Esophagus muscularis mucosa (tissue), 4 donors: ENCODE measurements around the gene ITPR2. TPM values are rescaled to one million over a fixed set of nuclear protein-coding genes. Genes with fewer than 3 reads are reported as not detected.

ENCODE experiments used
- DNase-seq: peaks from one replicate; pipeline ENCODE4 v3.0.0-alpha.2; 2017; ENCODE audit errors: extremely low spot score
- H3K27ac ChIP-seq, 4 donors: fragments of 200-600 bp; sonication (generic); replicated peaks in 1 of 4; 1 replicate in 3 of 4; 2 replicates in 1 of 4; pipeline ENCODE4 v1.5.1; 2016 to 2019; ENCODE audit warnings: mild to moderate bottlenecking in 1 of 4
- H3K27me3 ChIP-seq, 4 donors: fragments of 200-600 bp; sonication (generic); one replicate each; pipeline versions ENCODE4 v1.5.1 to v1.6.0; 2016 to 2019
- H3K36me3 ChIP-seq, 4 donors: fragments of 200-600 bp; sonication (generic); one replicate each; pipeline ENCODE4 v1.5.1; 2016 to 2019
- H3K4me1 ChIP-seq, 4 donors: fragments of 200-600 bp; sonication (generic); one replicate each; pipeline ENCODE4 v1.5.1; 2016 to 2019
- H3K4me3 ChIP-seq, 4 donors: fragments of 200-600 bp; sonication (generic); 1 replicate in 2 of 4; 2 replicates in 2 of 4; pipeline ENCODE4 v1.5.1; 2016 to 2019; ENCODE audit warnings: mild to moderate bottlenecking in 4 of 4, moderate library complexity in 1 of 4
- H3K9me3 ChIP-seq, 4 donors: fragments of 200-600 bp; sonication (generic); 1 replicate in 3 of 4; 2 replicates in 1 of 4; pipeline ENCODE4 v1.5.1; 2016 to 2019
- EP300 ChIP-seq: sonication (generic); formaldehyde crosslinking; IDR thresholded peaks from one replicate; pipeline ENCODE4 v1.6.1; 2017; ENCODE audit warnings: antibody characterized with exemption
- POLR2A ChIP-seq: fragments of 450-650 bp; IDR thresholded peaks from one replicate; pipeline ENCODE4 v1.6.1; 2017; ENCODE audit warnings: antibody characterized with exemption, moderate library complexity, mild to moderate bottlenecking, low read depth
- POLR2AphosphoS5 ChIP-seq, 2 donors: sonication (generic); formaldehyde crosslinking; IDR thresholded peaks; one replicate each; pipeline ENCODE4 v1.6.1; 2017; ENCODE audit warnings: antibody characterized with exemption in 2 of 2
- WGBS: methylation state at CpG from one replicate; pipeline ENCODE4 v1.1.5; 2018; 5-methylcytosine and 5-hydroxymethylcytosine counted together
- intact Hi-C: fragments of 100-400 bp; cut with DNase I; formaldehyde crosslinking; loops from one replicate; pipeline ENCODE4 v1.15.1; 2023
- total RNA-seq, 4 donors: library from RNA; depleted of rRNA; stranded (reverse); fragments of >200 nt; gene quantifications; one replicate each; pipeline versions ENCODE4 v1.1.0 to v1.2.1, GENCODE V29; 2016
- TF ChIP-seq, protein P1 (sequence below), 3 experiments: fragments of 200-600 bp in 2 of 3; fragments of 450-650 bp in 1 of 3; sonication (generic) in 2 of 3; IDR thresholded peaks; one replicate each; pipeline ENCODE4 v1.5.1; 2017 to 2019; ENCODE audit warnings: antibody characterized with exemption in 3 of 3, mild to moderate bottlenecking in 2 of 3, moderate library complexity in 1 of 3

ITPR2 gene
- total RNA-seq, 4 donors from 2014 or later, result 23.7 to 26.6 (median 25.4) TPM

DNA sequence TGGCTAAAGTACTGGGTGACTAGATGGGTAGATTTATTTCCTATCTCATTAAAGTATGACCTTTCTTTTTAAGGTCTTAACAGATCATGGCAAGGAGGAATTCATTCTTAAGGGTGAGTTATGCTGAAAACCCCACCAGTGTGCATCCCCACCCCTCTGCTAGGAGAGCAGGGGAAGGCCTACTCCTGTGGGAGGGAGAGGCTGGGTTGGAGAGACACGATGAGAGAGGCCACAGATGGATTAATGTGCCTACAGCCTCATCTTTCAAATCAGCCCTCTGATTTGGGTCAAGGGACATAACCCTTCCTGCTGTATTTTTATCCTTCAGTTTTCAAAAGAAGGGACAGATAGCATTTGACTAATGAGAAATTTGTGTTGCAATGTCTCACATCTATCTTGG is 452.1 kb downstream of the ITPR2 start:
- Histone ChIP-seq H3K4me1 (peaks cover 0 to 9% (median 0%) of the 10 kb centered on the region in 4 donors), H3K4me3 (no peak overlapping the region), H3K27me3 (no peaks in the 10 kb centered on the region), H3K27ac (no peak overlapping the region), H3K9me3 (no peaks in the 10 kb centered on the region), H3K36me3 (peaks cover 0 to 15% (median 2%) of the 10 kb centered on the region in 4 donors)
- intact Hi-C loops, result no loop called here
- WGBS, result 100% methylated on average over 1 of the region's 1 CpG
- TF ChIP-seq, protein P1, sequence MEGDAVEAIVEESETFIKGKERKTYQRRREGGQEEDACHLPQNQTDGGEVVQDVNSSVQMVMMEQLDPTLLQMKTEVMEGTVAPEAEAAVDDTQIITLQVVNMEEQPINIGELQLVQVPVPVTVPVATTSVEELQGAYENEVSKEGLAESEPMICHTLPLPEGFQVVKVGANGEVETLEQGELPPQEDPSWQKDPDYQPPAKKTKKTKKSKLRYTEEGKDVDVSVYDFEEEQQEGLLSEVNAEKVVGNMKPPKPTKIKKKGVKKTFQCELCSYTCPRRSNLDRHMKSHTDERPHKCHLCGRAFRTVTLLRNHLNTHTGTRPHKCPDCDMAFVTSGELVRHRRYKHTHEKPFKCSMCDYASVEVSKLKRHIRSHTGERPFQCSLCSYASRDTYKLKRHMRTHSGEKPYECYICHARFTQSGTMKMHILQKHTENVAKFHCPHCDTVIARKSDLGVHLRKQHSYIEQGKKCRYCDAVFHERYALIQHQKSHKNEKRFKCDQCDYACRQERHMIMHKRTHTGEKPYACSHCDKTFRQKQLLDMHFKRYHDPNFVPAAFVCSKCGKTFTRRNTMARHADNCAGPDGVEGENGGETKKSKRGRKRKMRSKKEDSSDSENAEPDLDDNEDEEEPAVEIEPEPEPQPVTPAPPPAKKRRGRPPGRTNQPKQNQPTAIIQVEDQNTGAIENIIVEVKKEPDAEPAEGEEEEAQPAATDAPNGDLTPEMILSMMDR (IDR thresholded peaks at IDR 0.05), result no peak
- TF ChIP-seq EP300, result no peak
- no peak for TF ChIP-seq POLR2AphosphoS5 (IDR thresholded peaks at IDR 0.05)
- no peak for TF ChIP-seq POLR2A
- no peak for DNase-seq

DNA sequence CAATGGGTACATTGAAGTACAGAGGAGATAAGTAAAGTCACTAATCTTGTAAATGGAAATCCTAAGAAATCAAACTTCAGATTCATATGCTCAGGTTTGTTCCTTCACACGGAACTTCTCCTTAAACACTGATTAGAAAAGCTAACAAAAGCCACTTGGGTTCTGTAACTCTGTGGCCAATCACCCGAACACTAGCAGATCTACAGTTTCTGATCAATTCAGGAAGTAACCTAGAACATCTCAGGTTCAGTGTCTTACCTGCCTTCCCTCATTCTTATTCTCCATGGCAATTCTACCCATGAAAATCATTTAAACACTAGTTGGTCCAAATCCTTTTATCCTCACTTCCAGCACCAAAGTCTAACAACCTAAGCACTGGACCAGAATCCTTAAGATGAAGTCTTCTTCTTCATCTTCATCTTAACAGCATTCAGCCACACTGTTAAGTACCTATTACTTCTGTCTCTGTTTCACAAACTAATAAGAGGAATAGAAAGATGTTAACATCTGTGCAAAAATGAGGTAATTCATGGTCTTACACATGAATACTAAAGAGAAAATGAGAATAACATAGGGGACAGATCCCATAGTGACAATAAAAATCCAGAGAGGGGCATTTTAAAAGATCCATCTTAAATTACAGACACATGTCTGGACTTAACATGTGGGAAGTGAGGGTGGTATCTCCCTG is 453.1 kb downstream of the ITPR2 start:
- Histone ChIP-seq H3K27me3 (no peaks in the 10 kb centered on the region), H3K36me3 (peaks cover 0 to 10% (median 2%) of the 10 kb centered on the region in 4 donors), H3K4me3 (no peak overlapping the region), H3K4me1 (peaks cover 0 to 9% (median 0%) of the 10 kb centered on the region in 4 donors), H3K9me3 (no peaks in the 10 kb centered on the region), H3K27ac (no peak overlapping the region)
- intact Hi-C loops, result no loop called here
- 87% methylated on average over 2 of the region's 2 CpGs for WGBS
- DNase-seq, result no peak
- TF ChIP-seq EP300, result no peak
- TF ChIP-seq, protein P1 (IDR thresholded peaks at IDR 0.05), result no peak
- TF ChIP-seq POLR2A, result no peak
- TF ChIP-seq POLR2AphosphoS5 (IDR thresholded peaks at IDR 0.05), result no peak

DNA sequence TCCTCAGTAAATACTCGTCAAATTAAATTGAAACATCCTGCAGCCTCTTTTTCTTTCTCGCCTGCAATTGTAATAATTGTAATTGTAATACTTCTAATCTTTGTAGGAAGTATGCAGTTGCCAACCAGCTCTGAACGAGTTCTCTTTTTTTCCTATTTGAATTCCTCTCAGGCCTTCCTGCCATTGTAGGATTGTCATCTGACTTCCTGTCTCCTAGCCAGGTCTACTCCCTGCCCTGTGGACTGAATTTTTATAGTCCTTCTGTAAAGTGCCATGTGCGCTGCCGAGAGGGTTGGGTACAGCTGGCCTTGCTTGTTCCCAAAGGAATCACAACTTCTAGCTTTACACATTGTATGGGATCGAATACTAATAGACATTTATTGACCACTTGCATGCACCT is 454.3 kb downstream of the ITPR2 start:
- TF ChIP-seq, protein P1 (IDR thresholded peaks at IDR 0.05), result no peak
- no peak for TF ChIP-seq POLR2AphosphoS5 (IDR thresholded peaks at IDR 0.05)
- no peak for TF ChIP-seq EP300
- TF ChIP-seq POLR2A, result no peak
- H3K9me3 ChIP-seq, result no peaks in the 10 kb centered on the region
- no peak for DNase-seq
- H3K27ac ChIP-seq, result no peak overlapping the region
- no peaks in the 10 kb centered on the region for H3K27me3 ChIP-seq
- WGBS, result 67% methylated on average over 6 of the region's 6 CpGs
- H3K4me3 ChIP-seq, result no peak overlapping the region
- peaks cover 0 to 1% (median 0%) of the 10 kb centered on the region in 4 donors for H3K36me3 ChIP-seq
- intact Hi-C loops, result no loop called here
- H3K4me1 ChIP-seq, result peaks cover 0 to 9% (median 0%) of the 10 kb centered on the region in 4 donors

DNA sequence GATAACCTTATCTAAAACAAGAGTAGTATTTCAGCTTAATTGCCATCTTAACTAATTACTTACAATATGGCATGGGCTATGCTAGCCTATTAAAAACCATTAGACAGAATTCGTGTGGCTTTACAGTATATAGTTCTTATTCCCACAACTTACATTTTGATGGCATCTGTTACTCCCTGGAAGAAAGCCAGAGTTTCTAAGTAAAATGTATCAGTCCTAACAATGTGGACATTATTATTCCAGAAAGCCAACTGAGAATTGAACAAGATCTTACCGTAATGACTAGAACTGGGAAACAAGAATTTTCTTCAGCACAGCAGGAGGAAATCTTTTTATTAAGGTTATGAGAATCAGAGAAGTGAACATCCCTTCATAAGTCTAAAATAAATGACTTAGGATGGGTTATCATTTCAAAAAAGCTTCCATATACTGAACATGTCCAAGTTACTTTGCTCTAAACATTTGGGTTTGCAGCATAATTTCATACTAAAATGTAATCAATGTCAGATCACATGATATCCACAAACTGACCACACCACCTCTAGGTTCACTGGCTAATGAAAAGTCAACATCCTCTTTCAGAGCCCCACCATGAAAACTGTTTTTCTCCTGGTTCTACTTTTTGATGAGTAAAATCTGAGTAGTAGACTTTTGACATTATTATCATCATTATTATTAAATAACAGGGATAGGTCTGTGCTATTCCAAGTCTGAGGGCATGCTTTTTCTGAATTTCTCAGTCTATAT is 457.9 kb downstream of the ITPR2 start:
- Histone ChIP-seq H3K4me3 (no peak overlapping the region), H3K27me3 (no peaks in the 10 kb centered on the region), H3K27ac (no peak overlapping the region), H3K36me3 (no peaks in the 10 kb centered on the region), H3K4me1 (peaks cover 0 to 9% (median under 1%) of the 10 kb centered on the region in 4 donors), H3K9me3 (no peaks in the 10 kb centered on the region)
- TF ChIP-seq POLR2A (no peak), EP300 (no peak), POLR2AphosphoS5 (IDR thresholded peaks at IDR 0.05) (no peak)
- TF ChIP-seq, protein P1 (IDR thresholded peaks at IDR 0.05), result no peak
- no peak for DNase-seq
- WGBS, result 56% methylated on average over 2 of the region's 2 CpGs
- intact Hi-C loops, result no loop called here
